A549 (cell line): ENCODE measurements around the gene CCDC85C. TPM values are rescaled to one million over a fixed set of nuclear protein-coding genes. Genes with fewer than 3 reads are reported as not detected.

ENCODE experiments used
- ATAC-seq, 2 experiments: fragments of 200-7000 bp in 1 of 2; fragments of >200 bp in 1 of 2; cut with Nextera tagmentation in 1 of 2; cut with Tn5 transposase in 1 of 2; 3 replicates each; pipeline versions ENCODE4 v1.8.0 to v1.9.1; 2018 to 2020; ENCODE audit warnings: mild to moderate bottlenecking in 1 of 2, moderate library complexity in 1 of 2
- CTCF ChIA-PET: fragments of 300-600 bp; sonication (Branson Sonifier 250); formaldehyde crosslinking; extraction: SDS; loops from one replicate; lab custom pipeline; 2021; ENCODE audit warnings: antibody characterized with exemption, inconsistent platforms; lab: Yijun Ruan, JAX
- POLR2A ChIA-PET: fragments of 350-600 bp; formaldehyde crosslinking; extraction: SDS; loops from one replicate; lab custom pipeline; 2021; ENCODE audit warnings: antibody characterized with exemption, inconsistent platforms; lab: Yijun Ruan, JAX
- DNase-seq, 2 experiments: peaks; one replicate each; pipeline versions ENCODE4 v3.0.0 to v3.0.0-alpha.2; 2011 to 2016; ENCODE audit warnings: low read depth in 1 of 2, low spot score in 1 of 2
- FAIRE-seq: peaks from 2 replicates; lab custom pipeline; 2011; peaks lifted over from hg19 to GRCh38; lab: Jason Lieb, UNC
- H3K27ac ChIP-seq, 2 experiments: fragments of >200 bp; sonication (Bioruptor Twin); formaldehyde crosslinking; 3 replicates each; pipeline ENCODE4 v1.5.1; 2016 to 2017
- H3K4me1 ChIP-seq: fragments of >200 bp; sonication (Bioruptor Twin); formaldehyde crosslinking; 3 replicates; pipeline ENCODE4 v1.6.1; 2016
- H3K4me2 ChIP-seq: fragments of >200 bp; sonication (Bioruptor Twin); formaldehyde crosslinking; 3 replicates; pipeline ENCODE4 v1.6.1; 2016
- H3K4me3 ChIP-seq: fragments of >200 bp; sonication (Bioruptor Twin); formaldehyde crosslinking; 3 replicates; pipeline ENCODE4 v1.5.1; 2016
- H3K9me3 ChIP-seq: fragments of >200 bp; sonication (Bioruptor Twin); formaldehyde crosslinking; 3 replicates; pipeline ENCODE4 v1.6.1; 2016
- BCL3 ChIP-seq: fragments of >200 bp; sonication (Bioruptor Twin); formaldehyde crosslinking; IDR thresholded peaks from 3 replicates; pipeline ENCODE4 v1.6.1; 2016
- CTCF ChIP-seq: fragments of >200 bp; sonication (Bioruptor Twin); formaldehyde crosslinking; IDR thresholded peaks from 3 replicates; pipeline ENCODE4 v1.5.1; 2016
- EHF ChIP-seq: fragments of 250-450 bp; sonication (Bioruptor Pico); IDR thresholded peaks from 2 replicates; pipeline ENCODE4 v1.5.0; 2020; ENCODE audit warnings: mild to moderate bottlenecking
- ELK1 ChIP-seq: fragments of 150-350 bp; IDR thresholded peaks from 2 replicates; pipeline ENCODE4 v1.6.1; 2014; ENCODE audit warnings: low read depth, mild to moderate bottlenecking, low read length
- FOSB ChIP-seq: fragments of 250-450 bp; sonication (Bioruptor Pico); IDR thresholded peaks from 2 replicates; pipeline ENCODE4 v1.5.0; 2020; ENCODE audit warnings: mild to moderate bottlenecking, moderate library complexity
- FOSL2 ChIP-seq, 2 experiments: fragments of 450-650 bp in 1 of 2; fragments of >200 bp in 1 of 2; sonication (Bioruptor Twin) in 1 of 2; formaldehyde crosslinking; IDR thresholded peaks; 2 replicates each; pipeline versions ENCODE4 v1.5.0 to v1.6.1; 2016 to 2020; ENCODE audit warnings: mild to moderate bottlenecking in 1 of 2, moderate library complexity in 1 of 2
- GATA3 ChIP-seq: IDR thresholded peaks from 2 replicates; pipeline ENCODE4 v1.6.1; 2012; ENCODE audit warnings: borderline replicate concordance
- HES2 ChIP-seq: fragments of >200 bp; sonication (Bioruptor Twin); formaldehyde crosslinking; IDR thresholded peaks from 2 replicates; pipeline ENCODE4 v1.6.1; 2016
- HOXA7 ChIP-seq: fragments of 250-450 bp; sonication (Bioruptor Pico); IDR thresholded peaks from 2 replicates; pipeline ENCODE4 v1.5.0; 2020; ENCODE audit warnings: mild to moderate bottlenecking, moderate library complexity
- HOXB13 ChIP-seq: fragments of 250-450 bp; sonication (Bioruptor Pico); IDR thresholded peaks from 2 replicates; pipeline ENCODE4 v1.5.0; 2020; ENCODE audit warnings: low read depth, mild to moderate bottlenecking, moderate library complexity
- JUNB ChIP-seq: fragments of >200 bp; sonication (Bioruptor Twin); formaldehyde crosslinking; IDR thresholded peaks from 2 replicates; pipeline ENCODE4 v1.6.1; 2016
- KDM1A ChIP-seq: fragments of 200-600 bp; sonication (generic); IDR thresholded peaks from 2 replicates; pipeline ENCODE4 v1.6.1; 2016; ENCODE audit warnings: low read depth, mild to moderate bottlenecking
- KDM5A ChIP-seq: fragments of 200-600 bp; sonication (generic); IDR thresholded peaks from 2 replicates; pipeline ENCODE4 v1.6.1; 2016; ENCODE audit warnings: antibody characterized with exemption, mild to moderate bottlenecking
- MAFK ChIP-seq: fragments of 450-650 bp; IDR thresholded peaks from 2 replicates; pipeline ENCODE4 v1.6.1; 2014; ENCODE audit not compliant: partially characterized antibody
- MYC ChIP-seq: IDR thresholded peaks from 2 replicates; pipeline ENCODE4 v1.6.1; 2012; ENCODE audit warnings: mild to moderate bottlenecking, inconsistent platforms, low read length, improper control_type of control experiment, borderline replicate concordance
- NFE2L2 ChIP-seq: fragments of 150-350 bp; conservative IDR thresholded peaks from 2 replicates; pipeline ENCODE4 v1.6.1; 2014; ENCODE audit warnings: low read length
- NPAS2 ChIP-seq: fragments of 250-450 bp; sonication (Bioruptor Pico); IDR thresholded peaks from 2 replicates; pipeline ENCODE4 v1.8.0; 2022; ENCODE audit warnings: mild to moderate bottlenecking, moderate library complexity, borderline replicate concordance
- PBX3 ChIP-seq: IDR thresholded peaks from 2 replicates; pipeline ENCODE4 v1.6.1; 2012
- POLR2A ChIP-seq: IDR thresholded peaks from 2 replicates; pipeline ENCODE4 v1.6.1; 2012; ENCODE audit warnings: mild to moderate bottlenecking, low read length
- RAD21 ChIP-seq, 2 experiments: fragments of >200 bp in 1 of 2; sonication (Bioruptor Twin) in 1 of 2; formaldehyde crosslinking in 1 of 2; IDR thresholded peaks in 1 of 2; conservative IDR thresholded peaks in 1 of 2; 2 replicates in 1 of 2; 3 replicates in 1 of 2; pipeline ENCODE4 v1.6.1; 2012 to 2018; ENCODE audit warnings: inconsistent platforms in 1 of 2
- REST ChIP-seq: fragments of 200-600 bp; sonication (generic); IDR thresholded peaks from 2 replicates; pipeline ENCODE4 v1.6.1; 2016; ENCODE audit warnings: antibody characterized with exemption, mild to moderate bottlenecking, moderate library complexity
- RNF2 ChIP-seq: fragments of 200-600 bp; sonication (generic); IDR thresholded peaks from 2 replicates; pipeline ENCODE4 v1.6.1; 2016; ENCODE audit warnings: low read depth, mild to moderate bottlenecking, antibody characterized with exemption, moderate library complexity, borderline replicate concordance
- TP53 ChIP-seq: fragments of 250-450 bp; sonication (Bioruptor Pico); IDR thresholded peaks from 2 replicates; pipeline ENCODE4 v1.5.0; 2021; ENCODE audit warnings: mild to moderate bottlenecking, moderate library complexity
- ZFP36 ChIP-seq: fragments of 450-650 bp; IDR thresholded peaks from 2 replicates; pipeline ENCODE4 v1.6.1; 2014; ENCODE audit warnings: borderline replicate concordance; ENCODE audit not compliant: partially characterized antibody
- WGBS: methylation state at CpG from one replicate; pipeline ENCODE4 v1.1.6; 2017; ENCODE audit errors: missing lambda C conversion rate; 5-methylcytosine and 5-hydroxymethylcytosine counted together
- polyA plus RNA-seq, 4 experiments: library from polyadenylated mRNA; depleted of rRNA in 3 of 4; stranded (reverse); fragments of >200 nt; fragmentation: RNase III in 1 of 4; extraction: RNeasy Plus Mini Kit Qiagen cat#74134 plus additional on column Dnase treatment in 1 of 4; gene quantifications; 2 replicates in 3 of 4; 3 replicates in 1 of 4; pipeline ENCODE4 v1.2.3, GENCODE V29; 2011 to 2017

CCDC85C gene
- polyA plus RNA-seq, 2 of the 4 experiments (the other 2 are of a cell fraction) = 11.4 to 31.4 TPM

- no peak for DNase-seq
- Histone ChIP-seq H3K4me1 (peaks cover 36% of the 10 kb centered on the region), H3K4me2 (no peak overlapping the region), H3K27ac (peak overlapping the region in 1 of 2 experiments; percentile 17; a peak in 1 of 6 replicates), H3K9me3 (no peaks in the 10 kb centered on the region), H3K4me3 (no peak overlapping the region)
- no peak for ATAC-seq
- CTCF ChIA-PET = interaction anchor here (1.4 to 2.0 kb wide), 2 partner anchors 14 to 48 kb away, joined by 4 to 5 read pairs; no protein-coding TSS in a partner anchor
- 75% methylated on average over 13 of the region's 14 CpGs for WGBS
- POLR2A ChIA-PET = no interaction called here
- no peak for FAIRE-seq
- TF ChIP-seq POLR2A (no peak), KDM5A (no peak), TP53 (CRISPR knock-in tag) (no peak), NPAS2 (no peak), HES2 (no peak), MAFK (no peak), ZFP36 (no peak), JUNB (no peak), BCL3 (no peak), GATA3 (no peak), MYC (no peak), RNF2 (no peak), HOXB13 (no peak)
Measured at GRCh38 chr14:99531251-99532096, 72.5 kb downstream of the CCDC85C start.

GRCh38 chr14:99530407-99531155 lies 73.4 kb downstream of the CCDC85C start:
- DNase-seq (no peak), ATAC-seq (no peak), FAIRE-seq (no peak)
- CTCF ChIA-PET = interaction anchor here (1.4 to 2.0 kb wide), 2 partner anchors 13 to 49 kb away, joined by 4 to 5 read pairs; no protein-coding TSS in a partner anchor
- WGBS = 88% methylated on average over 19 of the region's 19 CpGs
- Histone ChIP-seq H3K4me1 (peaks cover 32% of the 10 kb centered on the region), H3K9me3 (no peaks in the 10 kb centered on the region), H3K4me3 (no peak overlapping the region), H3K27ac (peak overlapping the region in 1 of 2 experiments; percentile 17; a peak in 2 of 6 replicates), H3K4me2 (no peak overlapping the region)
- POLR2A ChIA-PET = no interaction called here
- TF ChIP-seq FOSL2 (IDR thresholded peaks at IDR 0.05) = no peak
- no peak for TF ChIP-seq FOSL2 (CRISPR knock-in tag; IDR thresholded peaks at IDR 0.05)
- TF ChIP-seq MYC = no peak
- TF ChIP-seq RAD21 (conservative IDR thresholded peaks at IDR 0.05 in 1 of 2, IDR thresholded peaks at IDR 0.05 in 1 of 2) = no peak
- no peak for TF ChIP-seq PBX3
- no peak for TF ChIP-seq ELK1
- no peak for TF ChIP-seq CTCF
- TF ChIP-seq FOSB (CRISPR knock-in tag) = no peak
- TF ChIP-seq KDM1A = no peak
- TF ChIP-seq REST = no peak
- no peak for TF ChIP-seq KDM5A
- TF ChIP-seq EHF = no peak
- TF ChIP-seq HOXA7 (CRISPR knock-in tag) = no peak
- no peak for TF ChIP-seq NFE2L2
